Sigmoid colon (tissue), 3 donors: ENCODE results near the gene GPR137B.

ENCODE experiments used
- CTCF ChIP-seq, 4 experiments: fragments of 450-650 bp in 3 of 4; fragments of 200-600 bp in 1 of 4; IDR thresholded peaks; one replicate each; pipeline ENCODE4 v1.5.1; 2016 to 2019; ENCODE audit warnings: antibody characterized with exemption in 4 of 4, mild to moderate bottlenecking in 3 of 4, moderate library complexity in 2 of 4
- POLR2A ChIP-seq, 2 donors: fragments of 450-650 bp; IDR thresholded peaks; one replicate each; pipeline ENCODE4 v1.6.1; 2016; ENCODE audit warnings: antibody characterized with exemption in 2 of 2, mild to moderate bottlenecking in 2 of 2, moderate library complexity in 2 of 2

GRCh38 chr1:236100799-236101198 lies 41.5 kb upstream of the GPR137B start:
- no peak for TF ChIP-seq CTCF (IDR thresholded peaks at IDR 0.05)
- no peak for TF ChIP-seq POLR2A (IDR thresholded peaks at IDR 0.05)
